ENCODE measurements around the gene GGT5.

- TF ChIP-seq CTCF (IDR thresholded peaks at IDR 0.05; ENCODE audit: low read depth, low read length) (no peak), EZH2phosphoT487 (IDR thresholded peaks at IDR 0.05; ENCODE audit: low read depth) (no peak)
These were observed 19.8 kb downstream of the GGT5 start for GRCh38 chr22:24225044-24225601.

Data from OCI-LY3 (cell line).